NCI-H2227 treated with DMSO at 0.1 percent for 48 hours (cell line): ENCODE data around the gene MOCOS.

Experiments used
- DNase-seq: peaks from one replicate; lab custom pipeline; 2025; lab: John Stamatoyannopoulos, UW

MOCOS gene

GRCh38 chr18:36179562-36180355 lies 7.5 kb upstream of the MOCOS start:
- DNase-seq = no peak

DNA sequence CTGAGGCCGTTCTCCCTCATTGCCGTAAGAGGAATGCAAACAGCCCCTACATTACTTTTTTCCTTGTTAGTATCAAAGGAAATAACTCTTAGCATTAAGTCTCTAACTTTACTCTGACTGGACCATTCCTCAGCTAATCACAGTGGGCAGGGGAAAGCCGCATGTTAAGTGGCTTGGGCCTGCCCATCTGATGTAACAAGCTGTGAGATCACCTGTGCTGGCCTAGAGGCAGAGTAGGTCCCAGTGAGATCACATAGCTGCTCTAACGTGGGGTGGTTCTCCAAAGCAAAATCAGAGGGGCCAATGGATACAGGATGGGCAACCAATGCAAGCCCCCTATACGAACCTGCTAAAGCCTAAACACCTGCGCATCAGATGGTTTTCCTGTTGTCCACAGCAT lies 5.9 kb upstream of the MOCOS start:
- no peak for DNase-seq

DNA sequence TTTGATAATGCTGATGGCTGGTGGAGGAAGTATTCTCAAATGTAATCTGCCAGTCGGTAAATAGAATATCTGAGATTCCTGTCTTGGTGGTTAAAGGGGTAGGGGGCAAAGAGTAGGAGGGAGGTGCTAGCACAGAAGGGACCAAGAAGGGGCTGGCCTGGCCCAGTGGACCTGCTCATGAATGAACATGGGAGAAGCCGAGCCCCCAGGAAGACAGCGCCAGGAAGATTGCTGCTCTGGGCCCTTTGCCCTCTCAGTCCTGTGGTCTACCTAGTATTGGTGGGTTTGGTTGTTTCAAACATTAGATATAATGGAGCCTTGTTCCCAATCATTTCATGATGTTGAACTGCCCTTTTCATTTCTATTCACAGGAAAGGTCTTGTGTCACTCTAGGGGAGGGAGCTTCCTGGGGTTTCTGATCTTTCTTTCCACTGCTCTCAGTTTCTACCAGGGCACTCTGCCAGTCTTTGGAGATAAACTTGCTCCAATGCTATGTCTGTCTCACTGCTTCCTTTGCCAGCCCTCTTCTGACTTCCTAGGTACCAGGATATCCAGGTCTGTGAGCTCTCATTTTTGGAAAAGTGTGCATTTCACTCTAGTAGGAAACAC lies 5.3 kb upstream of the MOCOS start:
- no peak for DNase-seq

DNA sequence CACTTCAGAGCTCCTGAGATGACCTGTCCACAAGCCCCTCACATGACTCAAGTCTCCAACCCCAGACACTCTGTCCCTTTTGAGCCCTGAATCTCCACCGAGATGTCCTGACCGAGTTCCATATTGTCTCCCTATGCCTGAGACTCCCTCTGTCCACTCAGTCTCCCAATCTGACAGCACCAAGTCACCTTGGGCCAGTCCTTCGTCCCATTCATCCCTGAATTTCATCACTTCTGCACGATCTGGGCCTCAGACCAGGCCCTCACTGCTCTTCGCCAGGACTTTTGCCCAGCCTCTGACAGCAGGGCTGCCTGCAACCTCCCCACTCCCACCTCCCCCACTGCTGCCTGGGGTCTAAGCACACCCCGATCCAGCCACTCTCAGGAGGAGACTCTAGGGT lies 4.3 kb upstream of the MOCOS start:
- DNase-seq = no peak

DNA sequence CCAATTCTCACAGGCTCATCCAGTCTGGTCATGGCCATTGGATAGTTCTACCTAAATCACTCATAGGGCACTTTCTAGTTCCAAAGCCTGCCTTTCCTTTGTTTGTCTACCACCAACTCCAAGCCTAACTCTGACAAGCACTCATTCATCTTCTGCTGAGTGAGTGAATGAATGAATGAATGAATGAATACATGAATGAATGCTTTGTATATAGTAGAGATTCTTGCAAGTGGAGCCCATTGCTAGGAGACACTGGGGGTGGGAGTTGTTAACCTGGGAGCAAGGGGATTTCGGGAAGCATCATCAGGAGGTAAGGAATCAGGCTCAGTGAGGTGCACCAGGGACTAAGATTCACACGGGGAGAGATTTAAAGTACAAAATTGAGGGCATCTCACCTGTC lies 3.3 kb upstream of the MOCOS start:
- no peak for DNase-seq

GRCh38 chr18:36185157-36185556 lies 2.1 kb upstream of the MOCOS start:
- DNase-seq = no peak

DNA sequence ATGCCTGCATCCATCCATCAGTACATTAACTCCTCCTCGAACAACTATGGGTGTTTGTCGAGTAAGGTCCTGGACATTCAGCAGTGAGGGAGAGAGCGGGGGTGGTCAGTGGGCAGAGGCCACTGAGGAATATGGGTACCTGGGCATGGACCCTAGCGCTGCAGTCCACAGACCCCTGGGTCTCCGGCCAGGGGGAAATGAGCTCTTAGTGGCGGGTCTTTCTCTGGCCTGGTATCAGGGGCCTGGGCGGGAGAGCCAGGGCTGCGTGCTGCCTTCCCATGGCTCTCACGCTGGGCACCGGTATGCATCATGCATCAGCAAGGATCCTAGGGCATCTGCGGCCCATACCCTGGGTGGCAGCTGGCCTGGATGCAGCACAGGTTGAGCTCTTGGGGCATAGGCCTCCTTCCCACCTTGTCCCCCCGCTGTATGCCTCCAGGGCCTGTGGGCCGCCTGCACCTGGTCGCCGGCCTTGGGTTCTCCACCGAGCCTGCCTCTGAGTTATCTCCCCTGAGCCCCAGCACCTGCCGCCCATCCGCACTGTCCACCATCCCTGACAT lies 1.3 kb upstream of the MOCOS start:
- DNase-seq = no peak

GRCh38 chr18:36186461-36187192 lies 670 bp upstream of the MOCOS start:
- no peak for DNase-seq

- DNase-seq = peak; percentile 30
Observed at GRCh38 chr18:36187826-36188721, 777 bp downstream of the MOCOS start.

DNA sequence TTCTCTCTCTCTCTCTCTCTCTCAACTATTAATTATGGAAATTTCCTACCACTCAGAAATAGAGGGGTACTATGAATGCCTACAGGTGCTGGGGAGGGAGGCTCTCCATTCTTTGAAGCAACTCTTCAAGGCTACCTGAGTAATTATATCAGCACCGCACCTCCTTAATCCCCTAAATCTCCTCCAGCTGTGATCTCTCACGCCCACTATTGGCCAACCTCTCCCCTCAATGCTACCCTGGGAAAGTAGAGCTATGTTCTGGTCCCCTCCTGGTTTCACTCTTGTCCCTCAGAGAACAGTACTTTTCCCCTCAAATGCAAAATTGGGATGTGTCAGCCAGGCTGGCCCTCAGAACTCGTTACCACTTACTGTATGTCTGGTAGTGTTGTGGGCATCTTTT lies 1.6 kb downstream of the MOCOS start:
- no peak for DNase-seq

DNA sequence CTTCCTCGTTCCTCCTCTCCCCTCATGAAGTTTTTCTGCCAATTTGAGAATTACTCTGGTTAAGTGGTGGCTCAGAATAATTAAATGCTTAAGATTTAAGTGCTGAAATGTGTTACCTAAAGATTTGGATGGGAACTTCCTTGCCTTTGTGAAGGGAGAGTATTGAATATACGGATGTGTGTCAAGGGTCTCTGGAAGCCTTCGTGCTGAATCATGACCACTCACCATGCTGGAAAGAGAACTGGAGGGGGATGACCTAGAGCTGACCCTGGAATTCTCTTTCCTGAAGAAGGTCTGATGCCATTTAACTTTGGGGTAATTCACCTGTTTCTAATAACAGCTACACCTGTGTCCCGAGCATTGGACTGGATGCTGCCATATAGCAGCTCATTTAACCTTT lies 2.2 kb downstream of the MOCOS start:
- DNase-seq = no peak

- DNase-seq = no peak
Observed at GRCh38 chr18:36191286-36191685, 4.0 kb downstream of the MOCOS start.

- DNase-seq = no peak
Observed at GRCh38 chr18:36191711-36192110, 4.4 kb downstream of the MOCOS start.

GRCh38 chr18:36194600-36195315 lies 7.5 kb downstream of the MOCOS start:
- no peak for DNase-seq

DNA sequence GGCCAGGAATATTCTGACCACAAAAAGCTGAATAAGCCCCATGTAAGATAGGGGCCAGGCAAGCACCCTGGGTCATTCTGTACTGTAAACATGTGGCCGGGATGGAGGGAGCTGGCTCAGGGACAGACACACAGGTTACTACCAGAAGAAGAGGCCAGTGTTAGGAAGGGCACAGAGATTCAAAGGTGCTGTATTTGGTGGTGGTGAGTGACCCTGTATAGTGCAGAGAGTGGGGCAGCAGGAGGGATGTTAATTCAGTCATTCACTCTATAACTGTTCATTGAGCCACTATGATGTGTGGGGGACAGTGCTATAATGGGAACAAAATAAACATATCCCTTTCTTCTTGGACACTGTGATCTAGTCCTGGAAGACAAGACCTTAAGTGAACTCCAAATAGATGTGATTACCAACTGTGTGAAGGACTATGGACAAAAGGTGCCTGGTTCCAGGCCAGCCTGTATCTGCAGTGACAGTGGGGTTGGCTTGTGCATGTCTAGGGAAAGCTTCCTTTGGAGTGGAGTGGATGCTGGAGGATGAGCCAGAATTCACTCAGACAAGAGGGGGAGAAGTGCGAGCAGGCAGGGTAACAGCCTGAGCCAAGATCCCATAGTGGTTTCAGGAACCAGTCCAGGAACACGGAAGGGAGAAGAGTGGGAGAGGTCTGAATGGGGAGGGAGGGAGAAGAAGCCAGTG lies 8.3 kb downstream of the MOCOS start:
- no peak for DNase-seq

GRCh38 chr18:36196238-36196995 lies 9.1 kb downstream of the MOCOS start:
- peak; percentile 59 for DNase-seq

DNA sequence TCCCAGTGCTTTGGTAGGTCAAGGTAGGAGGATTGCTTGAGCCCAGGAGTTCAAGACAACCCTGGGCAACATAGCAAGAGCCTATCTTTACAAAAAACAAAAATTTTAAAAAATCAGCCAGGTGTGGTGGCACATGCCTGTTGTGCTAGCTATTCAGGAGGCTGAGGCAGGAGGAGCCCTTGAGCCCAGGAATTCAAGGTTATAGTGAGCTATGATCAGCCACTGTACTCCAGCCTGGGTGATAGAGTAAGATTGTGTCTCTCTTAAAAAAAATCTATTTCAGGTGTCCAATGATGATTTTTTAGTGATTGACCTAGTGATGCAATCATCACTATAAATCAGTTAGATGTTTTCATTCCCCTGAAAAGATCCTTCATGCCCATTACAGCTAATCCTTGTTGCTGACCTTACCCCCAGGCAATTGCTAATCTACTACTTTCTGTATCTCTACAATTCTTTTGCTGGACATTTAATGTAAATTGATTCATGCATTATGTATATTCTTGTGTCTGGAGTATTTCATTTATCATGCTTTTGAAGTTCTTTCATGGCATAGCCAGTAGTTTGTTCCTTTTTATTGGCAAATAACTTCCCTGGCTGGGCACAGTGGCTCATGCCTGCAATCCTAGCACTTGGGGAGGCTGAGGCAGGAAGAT lies 10.3 kb downstream of the MOCOS start:
- no peak for DNase-seq

GRCh38 chr18:36199691-36200295 lies 12.5 kb downstream of the MOCOS start:
- no peak for DNase-seq

DNA sequence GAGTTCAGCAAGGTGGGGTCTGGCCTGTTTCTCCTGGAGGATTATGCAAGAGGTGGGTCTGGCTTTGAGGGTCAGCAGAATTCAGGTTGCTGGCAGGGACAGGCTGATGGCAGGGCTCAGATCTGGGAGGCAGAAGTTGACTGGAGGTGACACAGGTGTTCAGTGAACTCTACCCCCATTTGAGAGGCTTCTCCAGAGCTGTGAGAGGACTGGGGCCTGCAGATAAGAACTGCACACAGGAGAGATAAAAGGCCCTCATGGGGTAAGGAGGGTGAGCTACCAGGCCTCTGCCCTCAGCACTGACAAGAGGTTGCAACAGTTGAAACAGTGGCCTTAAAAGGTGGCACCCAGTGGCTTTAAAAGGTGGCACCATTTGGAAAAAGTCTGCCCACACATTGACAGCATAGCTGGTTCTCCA lies 13.1 kb downstream of the MOCOS start:
- no peak for DNase-seq
